Thyroid gland (tissue), 4 donors: ENCODE results near the gene RELB. TPM values are rescaled to one million over a fixed set of nuclear protein-coding genes. Genes with fewer than 3 reads are reported as not detected.

Source experiments
- DNase-seq, 2 donors: peaks; one replicate each; pipeline ENCODE4 v3.0.0-alpha.2; 2019
- H3K27ac ChIP-seq, 3 donors: fragments of 200-600 bp; sonication (generic); 1 replicate in 2 of 3; 2 replicates in 1 of 3; pipeline ENCODE4 v1.5.1; 2016 to 2019; ENCODE audit warnings: mild to moderate bottlenecking in 1 of 3, moderate library complexity in 1 of 3
- H3K27me3 ChIP-seq: fragments of 200-600 bp; sonication (generic); one replicate; pipeline ENCODE4 v1.5.1; 2019
- H3K36me3 ChIP-seq, 2 donors: fragments of 200-600 bp; sonication (generic); one replicate each; pipeline ENCODE4 v1.5.1; 2016 to 2019
- H3K4me1 ChIP-seq, 2 donors: fragments of 200-600 bp; sonication (generic); one replicate each; pipeline ENCODE4 v1.5.1; 2017 to 2019
- H3K4me3 ChIP-seq, 3 donors: fragments of 200-600 bp; sonication (generic); replicated peaks in 1 of 3; 1 replicate in 2 of 3; 2 replicates in 1 of 3; pipeline ENCODE4 v1.5.1; 2016; ENCODE audit warnings: mild to moderate bottlenecking in 1 of 3
- H3K9me3 ChIP-seq: fragments of 200-600 bp; sonication (generic); one replicate; pipeline ENCODE4 v1.5.1; 2017
- POLR2A ChIP-seq, 2 donors: fragments of 450-650 bp; IDR thresholded peaks; one replicate each; pipeline ENCODE4 v1.6.1; 2017; ENCODE audit warnings: antibody characterized with exemption in 2 of 2, mild to moderate bottlenecking in 2 of 2, moderate library complexity in 1 of 2
- WGBS, 2 donors: methylation state at CpG; one replicate each; pipeline ENCODE4 v1.1.5; 2017; 5-methylcytosine and 5-hydroxymethylcytosine counted together
- intact Hi-C: fragments of 100-400 bp; cut with DNase I; formaldehyde crosslinking; loops from one replicate; pipeline ENCODE4 v1.15.1; 2023
- small RNA-seq: library from RNA; depleted of rRNA; stranded (forward); fragments of <200 nt; gene quantifications from one replicate; pipeline ENCODE3, GENCODE V24; 2016
- total RNA-seq, 4 donors: library from RNA; depleted of rRNA; stranded (reverse); fragments of >200 nt; gene quantifications; one replicate each; pipeline ENCODE4 v1.2.3, GENCODE V29; 2016
- TF ChIP-seq, protein P1 (sequence below), 6 experiments: fragments of 200-600 bp in 3 of 6; fragments of 450-650 bp in 3 of 6; sonication (generic) in 3 of 6; IDR thresholded peaks; one replicate each; pipeline ENCODE4 v1.5.1; 2016 to 2019; ENCODE audit warnings: antibody characterized with exemption in 6 of 6, mild to moderate bottlenecking in 2 of 6, inconsistent platforms in 1 of 6, moderate library complexity in 1 of 6

RELB gene
- total RNA-seq, 4 donors from 2014 or later, result 6.7 to 11.3 (median 9.1) TPM

DNA sequence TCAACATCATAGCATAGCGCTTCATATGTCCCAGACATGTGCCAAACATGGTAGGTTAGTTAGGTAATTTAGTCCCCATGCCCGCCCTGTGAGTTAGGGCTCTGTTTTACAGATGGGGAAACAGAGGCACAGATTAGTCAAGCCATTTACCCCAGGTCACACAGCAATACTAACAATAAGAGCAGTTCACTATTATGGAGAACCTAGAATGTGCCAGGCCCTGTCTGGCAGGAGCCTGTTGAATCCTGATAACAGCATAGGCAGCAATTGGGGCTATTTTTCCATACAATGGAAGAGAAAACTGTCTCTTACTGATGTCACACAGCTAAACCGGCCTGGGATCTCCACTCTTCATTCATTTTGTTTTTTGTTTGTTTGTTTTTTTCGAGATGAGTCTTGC lies 85.2 kb downstream of the RELB start:
- Histone ChIP-seq H3K27ac (no peak overlapping the region), H3K4me3 (no peak overlapping the region), H3K9me3 (no peaks in the 10 kb centered on the region), H3K27me3 (no peaks in the 10 kb centered on the region), H3K36me3 (no peaks in the 10 kb centered on the region), H3K4me1 (peaks cover 5 to 7% of the 10 kb centered on the region in 2 donors)
- 92 to 94% methylated on average over 4 of the region's 4 CpGs for WGBS, 2 donors
- TF ChIP-seq POLR2A (IDR thresholded peaks at IDR 0.05), result no peak
- TF ChIP-seq, protein P1, sequence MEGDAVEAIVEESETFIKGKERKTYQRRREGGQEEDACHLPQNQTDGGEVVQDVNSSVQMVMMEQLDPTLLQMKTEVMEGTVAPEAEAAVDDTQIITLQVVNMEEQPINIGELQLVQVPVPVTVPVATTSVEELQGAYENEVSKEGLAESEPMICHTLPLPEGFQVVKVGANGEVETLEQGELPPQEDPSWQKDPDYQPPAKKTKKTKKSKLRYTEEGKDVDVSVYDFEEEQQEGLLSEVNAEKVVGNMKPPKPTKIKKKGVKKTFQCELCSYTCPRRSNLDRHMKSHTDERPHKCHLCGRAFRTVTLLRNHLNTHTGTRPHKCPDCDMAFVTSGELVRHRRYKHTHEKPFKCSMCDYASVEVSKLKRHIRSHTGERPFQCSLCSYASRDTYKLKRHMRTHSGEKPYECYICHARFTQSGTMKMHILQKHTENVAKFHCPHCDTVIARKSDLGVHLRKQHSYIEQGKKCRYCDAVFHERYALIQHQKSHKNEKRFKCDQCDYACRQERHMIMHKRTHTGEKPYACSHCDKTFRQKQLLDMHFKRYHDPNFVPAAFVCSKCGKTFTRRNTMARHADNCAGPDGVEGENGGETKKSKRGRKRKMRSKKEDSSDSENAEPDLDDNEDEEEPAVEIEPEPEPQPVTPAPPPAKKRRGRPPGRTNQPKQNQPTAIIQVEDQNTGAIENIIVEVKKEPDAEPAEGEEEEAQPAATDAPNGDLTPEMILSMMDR (IDR thresholded peaks at IDR 0.05), result no peak
- intact Hi-C loops, result loop anchor here (2.0 kb wide), 1 partner anchor 94 kb away; no protein-coding TSS in a partner anchor
- no peak for DNase-seq

DNA sequence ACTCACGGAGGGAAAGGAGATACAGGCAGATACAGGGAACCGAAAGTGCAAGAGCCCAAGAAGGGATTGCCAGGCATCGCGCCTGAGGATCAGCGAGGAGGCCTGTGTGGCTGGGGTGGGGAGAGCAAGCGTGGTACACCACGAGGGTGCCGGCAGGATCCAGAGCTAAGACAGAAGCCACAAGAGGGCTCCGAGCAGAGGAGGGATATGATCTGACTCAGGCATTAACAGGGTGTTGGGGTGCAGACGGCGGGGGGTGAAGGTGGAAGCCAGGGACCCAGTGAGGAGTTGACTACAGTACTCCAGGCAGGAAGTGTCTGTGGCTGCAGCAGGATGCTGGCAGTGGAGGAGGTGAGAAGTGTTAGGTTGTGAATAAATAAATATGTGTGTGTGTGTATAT lies 86.3 kb downstream of the RELB start:
- TF ChIP-seq, protein P1 (IDR thresholded peaks at IDR 0.05), result no peak
- no peak for TF ChIP-seq POLR2A (IDR thresholded peaks at IDR 0.05)
- no peaks in the 10 kb centered on the region for H3K36me3 ChIP-seq
- DNase-seq, result no peak
- 85 to 92% methylated on average over 11 of the region's 11 CpGs for WGBS, 2 donors
- H3K9me3 ChIP-seq, result no peaks in the 10 kb centered on the region
- H3K27me3 ChIP-seq, result no peaks in the 10 kb centered on the region
- peaks cover 5 to 7% of the 10 kb centered on the region in 2 donors for H3K4me1 ChIP-seq
- no peak overlapping the region for H3K27ac ChIP-seq
- intact Hi-C loops, result loop anchor here (2.0 kb wide), 1 partner anchor 93 kb away; no protein-coding TSS in a partner anchor
- H3K4me3 ChIP-seq, result no peak overlapping the region

Small RNA genes lying within 50 kb of the gene (small RNA-seq; reads per million reads assigned to genes)
- not detected for gene RNU6-611P

Other genes starting within 250 kb of the RELB start
- 1 to 10 TPM; 2.0 to 5.6 (median 3.1) TPM for gene CBLC, start 223.6 kb upstream of the RELB start, total RNA-seq
- 100 to 1,000 TPM; 156 to 391 (median 285) TPM for gene BCAM, start 192.4 kb upstream of the RELB start, total RNA-seq
- gene NECTIN2, start 155.2 kb upstream of the RELB start, total RNA-seq, result 100 to 1,000 TPM in 3 of 4 donors, 10 to 100 TPM in 1; 88.6 to 164 (median 117) TPM
- gene TOMM40, start 110.2 kb upstream of the RELB start, total RNA-seq, result 10 to 100 TPM; 40.2 to 82.8 (median 58.3) TPM
- 100 to 1,000 TPM; 199 to 635 (median 313) TPM for gene APOE, start 95.7 kb upstream of the RELB start, total RNA-seq
- 100 to 1,000 TPM in 1 of 4 donors, 10 to 100 TPM in 2, 1 to 10 TPM in 1; 4.1 to 113 (median 45.6) TPM for gene APOC1, start 86.9 kb upstream of the RELB start, total RNA-seq
- not detected for gene APOC4, start 59.2 kb upstream of the RELB start, total RNA-seq
- 1 to 10 TPM in 2 of 4 donors, not detected in 2; 1.6 to 3.3 TPM for gene APOC2, start 55.4 kb upstream of the RELB start, total RNA-seq
- gene CLPTM1, start 46.1 kb upstream of the RELB start, total RNA-seq, result 100 to 1,000 TPM in 2 of 4 donors, 10 to 100 TPM in 2; 65.4 to 117 (median 104) TPM
- 10 to 100 TPM; 48.2 to 96.8 (median 95.0) TPM for gene CLASRP, start 37.6 kb downstream of the RELB start, total RNA-seq
- gene ZNF296, start 75.0 kb downstream of the RELB start, total RNA-seq, result 1 to 10 TPM in 1 of 4 donors, under 1 TPM in 2, not detected in 1; 0.34 to 2.1 (median 0.78) TPM
- gene GEMIN7, start 77.8 kb downstream of the RELB start, total RNA-seq, result 10 to 100 TPM; 10.6 to 22.7 (median 19.1) TPM
- 10 to 100 TPM; 34.9 to 59.7 (median 42.9) TPM for gene PPP1R37, start 91.7 kb downstream of the RELB start, total RNA-seq
- 1 to 10 TPM in 1 of 4 donors, under 1 TPM in 3; 0.44 to 1.3 (median 0.68) TPM for gene NKPD1, start 159.5 kb downstream of the RELB start, total RNA-seq
- 10 to 100 TPM; 25.0 to 53.3 (median 38.8) TPM for gene TRAPPC6A, start 176.8 kb downstream of the RELB start, total RNA-seq
- gene BLOC1S3, start 177.3 kb downstream of the RELB start, total RNA-seq, result 10 to 100 TPM in 3 of 4 donors, 1 to 10 TPM in 1; 9.1 to 15.4 (median 11.9) TPM
- 10 to 100 TPM in 2 of 4 donors, 1 to 10 TPM in 2; 2.1 to 17.2 (median 11.4) TPM for gene EXOC3L2, start 243.9 kb downstream of the RELB start, total RNA-seq
- gene MARK4, start 249.8 kb downstream of the RELB start, total RNA-seq, result 10 to 100 TPM; 18.5 to 25.1 (median 22.1) TPM